Left ventricle myocardium inferior (tissue), 1 donor: ENCODE measurements around the gene AMN. TPM values are rescaled to one million over a fixed set of nuclear protein-coding genes. Genes with fewer than 3 reads are reported as not detected.

Experiments used
- DNase-seq: peaks from one replicate; pipeline ENCODE4 v3.0.0-alpha.2; 2020
- H3K27ac ChIP-seq: fragments of 200-600 bp; replicated peaks from 2 replicates; pipeline ENCODE4 v1.8.0; 2021
- H3K27me3 ChIP-seq: fragments of 200-600 bp; 2 replicates; pipeline ENCODE4 v1.8.0; 2021; ENCODE audit warnings: low read depth
- H3K36me3 ChIP-seq: fragments of 200-600 bp; 2 replicates; pipeline ENCODE4 v1.8.0; 2021
- H3K4me1 ChIP-seq: fragments of 200-600 bp; 2 replicates; pipeline ENCODE4 v1.8.0; 2021
- H3K4me3 ChIP-seq: fragments of 200-600 bp; 2 replicates; pipeline ENCODE4 v1.8.0; 2021; ENCODE audit warnings: mild to moderate bottlenecking, moderate library complexity
- H3K9me3 ChIP-seq: fragments of 200-600 bp; replicated peaks from 2 replicates; pipeline ENCODE4 v1.8.0; 2021
- intact Hi-C: fragments of 100-400 bp; cut with micrococcal nuclease; formaldehyde crosslinking; loops from one replicate; pipeline ENCODE4 v1.11.0; 2022
- total RNA-seq: library from RNA; stranded (reverse); fragmentation: NEBNext Ultra II Directional; extraction: Animal tissue kit (Norgen Biotek cat#: 25700); gene quantifications from one replicate; pipeline ENCODE4 v1.2.1, GENCODE V29; 2021
- TF ChIP-seq, protein P1 (sequence below): fragments of 200-600 bp; IDR thresholded peaks from 2 replicates; pipeline ENCODE4 v1.8.0; 2021; ENCODE audit warnings: antibody characterized with exemption, mild to moderate bottlenecking, borderline replicate concordance
- donor health status: DM: no; HTN: yes; CAD: no; lungs with severe emphysema.

The AMN gene
- total RNA-seq, 1 donor from 2014 or later: not detected

DNA sequence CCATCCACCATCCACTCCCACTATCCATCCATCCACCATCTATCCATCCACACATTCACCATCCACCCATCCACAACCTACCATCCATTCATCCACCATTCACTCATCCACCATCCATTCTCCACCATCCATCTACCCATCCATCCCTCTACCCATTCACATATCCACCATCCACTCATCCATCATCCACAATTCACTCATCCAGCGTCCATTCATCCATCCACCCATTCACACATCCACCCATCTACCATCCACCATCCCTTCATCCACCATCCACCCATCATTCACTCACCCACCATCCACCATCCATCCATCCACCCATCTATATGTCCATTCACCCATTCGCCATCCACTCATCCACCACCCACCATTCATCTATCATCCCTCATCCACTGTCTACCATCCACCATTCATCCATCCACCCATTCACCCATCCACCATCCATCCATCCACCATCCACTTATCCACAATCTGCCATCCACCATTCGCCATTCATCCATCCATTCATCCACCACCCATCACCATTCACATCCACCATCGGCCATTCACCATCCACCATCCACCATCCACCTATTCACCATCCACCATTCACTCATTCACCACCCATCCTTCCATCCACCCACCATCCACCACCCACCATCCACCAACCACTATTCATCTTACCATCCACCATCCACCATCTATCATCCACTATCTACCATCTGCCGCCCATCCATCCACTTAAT, 2.0 kb upstream of the AMN start:
- no peak overlapping the region for H3K4me3 ChIP-seq
- no peak overlapping the region for H3K27ac ChIP-seq
- TF ChIP-seq, protein P1, sequence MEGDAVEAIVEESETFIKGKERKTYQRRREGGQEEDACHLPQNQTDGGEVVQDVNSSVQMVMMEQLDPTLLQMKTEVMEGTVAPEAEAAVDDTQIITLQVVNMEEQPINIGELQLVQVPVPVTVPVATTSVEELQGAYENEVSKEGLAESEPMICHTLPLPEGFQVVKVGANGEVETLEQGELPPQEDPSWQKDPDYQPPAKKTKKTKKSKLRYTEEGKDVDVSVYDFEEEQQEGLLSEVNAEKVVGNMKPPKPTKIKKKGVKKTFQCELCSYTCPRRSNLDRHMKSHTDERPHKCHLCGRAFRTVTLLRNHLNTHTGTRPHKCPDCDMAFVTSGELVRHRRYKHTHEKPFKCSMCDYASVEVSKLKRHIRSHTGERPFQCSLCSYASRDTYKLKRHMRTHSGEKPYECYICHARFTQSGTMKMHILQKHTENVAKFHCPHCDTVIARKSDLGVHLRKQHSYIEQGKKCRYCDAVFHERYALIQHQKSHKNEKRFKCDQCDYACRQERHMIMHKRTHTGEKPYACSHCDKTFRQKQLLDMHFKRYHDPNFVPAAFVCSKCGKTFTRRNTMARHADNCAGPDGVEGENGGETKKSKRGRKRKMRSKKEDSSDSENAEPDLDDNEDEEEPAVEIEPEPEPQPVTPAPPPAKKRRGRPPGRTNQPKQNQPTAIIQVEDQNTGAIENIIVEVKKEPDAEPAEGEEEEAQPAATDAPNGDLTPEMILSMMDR: no peak
- H3K27me3 ChIP-seq: peaks cover 54% of the 10 kb centered on the region
- H3K9me3 ChIP-seq: no peaks in the 10 kb centered on the region
- DNase-seq: no peak
- H3K36me3 ChIP-seq: no peaks in the 10 kb centered on the region
- intact Hi-C loops: no loop called here
- peaks cover 17% of the 10 kb centered on the region for H3K4me1 ChIP-seq

- no peak overlapping the region for H3K4me3 ChIP-seq
- no peak overlapping the region for H3K27ac ChIP-seq
- H3K36me3 ChIP-seq: no peaks in the 10 kb centered on the region
- peaks cover 59% of the 10 kb centered on the region for H3K27me3 ChIP-seq
- intact Hi-C loops: no loop called here
- H3K4me1 ChIP-seq: peaks cover 17% of the 10 kb centered on the region
- TF ChIP-seq, protein P1: no peak
- H3K9me3 ChIP-seq: no peaks in the 10 kb centered on the region
- DNase-seq: no peak
Observed at GRCh38 chr14:102920998-102921304, 1.5 kb upstream of the AMN start.

GRCh38 chr14:102923201-102923924, 900 bp downstream of the AMN start:
- Histone ChIP-seq H3K4me3 (peak overlapping the region; percentile 46), H3K27ac (no peak overlapping the region), H3K9me3 (no peaks in the 10 kb centered on the region), H3K27me3 (peaks cover 83% of the 10 kb centered on the region), H3K4me1 (peaks cover 23% of the 10 kb centered on the region), H3K36me3 (no peaks in the 10 kb centered on the region)
- TF ChIP-seq, protein P1: no peak
- DNase-seq: no peak
- intact Hi-C loops: no loop called here

DNA sequence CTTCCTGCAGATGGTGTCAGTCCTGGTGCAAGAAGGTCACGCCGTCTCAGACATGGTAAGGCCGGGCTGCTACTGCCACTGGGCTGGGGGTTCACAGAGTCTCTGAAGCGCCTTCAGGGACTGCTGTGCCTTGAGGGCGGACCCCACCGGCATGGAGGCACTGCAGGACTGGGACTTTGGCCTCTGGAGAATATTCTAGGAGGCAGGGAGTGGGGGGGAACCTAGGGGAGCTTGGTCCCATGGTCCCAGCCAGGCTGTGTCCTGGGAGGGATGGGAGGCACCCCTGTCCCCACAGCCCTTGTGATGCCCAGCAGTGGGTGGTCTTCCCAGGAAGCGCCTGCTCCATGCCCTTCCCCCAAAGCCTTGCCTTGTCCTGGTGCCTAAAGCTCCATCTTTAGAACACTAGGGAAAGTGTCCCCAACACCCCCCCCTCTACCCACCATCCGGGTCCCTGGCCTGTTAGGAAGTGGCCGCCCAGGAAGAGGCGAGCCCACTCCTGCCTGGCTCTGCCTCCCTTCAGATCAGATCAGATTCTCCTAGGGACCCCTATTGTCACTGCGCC, 1.5 kb downstream of the AMN start:
- TF ChIP-seq, protein P1: no peak
- DNase-seq: no peak
- intact Hi-C loops: no loop called here
- no peaks in the 10 kb centered on the region for H3K36me3 ChIP-seq
- peaks cover 90% of the 10 kb centered on the region for H3K27me3 ChIP-seq
- H3K4me3 ChIP-seq: no peak overlapping the region
- no peaks in the 10 kb centered on the region for H3K9me3 ChIP-seq
- peaks cover 29% of the 10 kb centered on the region for H3K4me1 ChIP-seq
- no peak overlapping the region for H3K27ac ChIP-seq

DNA sequence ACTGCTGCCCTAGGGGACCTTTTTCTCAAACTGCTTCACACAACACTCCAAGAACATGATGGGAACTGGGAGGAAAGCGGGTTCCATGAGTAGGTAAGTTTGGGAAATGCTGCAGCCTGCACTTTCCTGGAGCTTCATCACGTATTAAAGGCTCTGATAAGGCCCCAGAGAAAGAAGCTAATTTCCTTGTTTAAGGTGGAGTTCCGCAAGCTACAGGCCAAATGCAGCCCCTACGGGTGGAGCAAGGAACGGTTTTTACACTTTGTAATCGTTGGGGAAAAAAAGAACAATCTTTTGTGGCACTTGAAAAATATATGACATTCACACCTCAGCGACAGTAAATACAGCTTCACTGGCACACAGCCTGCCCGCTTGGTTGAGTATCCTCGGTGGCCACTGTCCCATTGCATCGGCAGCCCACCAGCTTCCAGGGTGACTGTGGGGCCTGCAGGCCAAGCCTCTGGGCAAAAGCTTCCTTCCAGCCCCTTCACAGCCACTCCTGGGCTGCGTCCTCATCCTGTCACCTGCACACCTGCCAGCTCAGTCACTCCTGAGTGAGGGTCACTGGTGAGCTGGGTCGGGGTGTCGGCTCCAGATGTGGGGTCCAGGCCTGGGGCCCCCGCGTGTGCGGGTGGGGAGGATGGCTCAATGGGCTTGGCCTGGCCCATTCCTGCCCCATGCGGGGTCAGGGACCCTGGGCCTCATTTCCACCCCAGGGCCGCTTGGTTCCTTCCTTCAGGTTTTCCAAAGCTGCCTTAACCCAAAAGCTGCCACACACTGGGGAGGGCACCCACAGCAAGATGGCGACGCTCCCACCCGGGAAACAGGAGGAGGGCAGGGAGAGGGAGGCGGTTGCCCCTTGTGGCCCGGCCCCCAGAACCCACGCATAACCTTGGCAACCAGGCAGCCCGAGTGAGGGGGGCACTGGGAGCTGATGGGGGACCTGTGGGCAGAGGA, 2.4 kb downstream of the AMN start:
- TF ChIP-seq, protein P1: no peak
- Histone ChIP-seq H3K27me3 (peaks cover 99% of the 10 kb centered on the region), H3K36me3 (no peaks in the 10 kb centered on the region), H3K4me1 (peaks cover 38% of the 10 kb centered on the region), H3K4me3 (no peak overlapping the region), H3K9me3 (no peaks in the 10 kb centered on the region), H3K27ac (no peak overlapping the region)
- intact Hi-C loops: no loop called here
- no peak for DNase-seq
